Measurements from ENCODE around the gene CDH13.

GRCh38 chr16:83626676-83627075 is 999.9 kb downstream of the CDH13 start:
- TF ChIP-seq CTCF (IDR thresholded peaks at IDR 0.05) (no peak), POLR2A (IDR thresholded peaks at IDR 0.05) (no peak)

Measured in body of pancreas (tissue), 4 donors.